Measurements from ENCODE around the gene IL17B.

IL17B gene

GRCh38 chr5:149414405-149415065, 35.4 kb upstream of the IL17B start:
- no peak for FAIRE-seq

DNA sequence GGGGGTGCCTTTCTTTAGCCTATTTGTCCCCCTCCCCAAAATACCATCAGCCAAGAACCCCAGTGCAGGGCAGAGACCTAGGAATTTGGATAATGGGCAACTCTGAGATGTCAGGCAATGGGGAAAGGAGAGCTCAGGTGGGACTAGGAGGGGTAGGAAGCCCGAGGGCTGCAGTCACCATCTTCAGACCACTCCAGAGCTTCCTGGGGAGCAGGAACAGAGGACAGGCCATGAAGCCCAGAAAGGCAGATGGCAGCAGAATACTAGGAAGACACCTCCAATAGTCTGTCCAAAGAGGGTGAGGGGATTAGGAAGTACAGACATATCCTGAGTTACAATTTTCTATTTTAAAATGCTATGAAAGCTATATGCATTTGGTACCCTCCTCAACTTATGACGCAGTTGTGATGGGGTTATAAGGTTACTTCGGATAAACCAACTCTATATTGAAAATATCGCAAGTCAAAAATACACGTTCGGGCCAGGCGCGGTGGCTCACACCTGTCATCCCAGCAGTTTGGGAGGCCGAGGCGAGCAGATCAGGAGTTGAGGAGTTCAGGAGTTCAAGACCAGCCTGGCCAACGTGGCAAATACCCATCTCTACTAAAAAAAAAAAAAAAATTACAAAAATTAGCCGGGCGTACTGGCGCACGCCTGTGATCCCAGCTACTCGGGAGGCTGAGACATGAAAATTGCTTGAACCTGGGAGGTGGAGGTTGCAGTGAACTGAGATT, 34.6 kb upstream of the IL17B start:
- FAIRE-seq = no peak

- FAIRE-seq = no peak
Observed at GRCh38 chr5:149412783-149413476, 33.8 kb upstream of the IL17B start.

DNA sequence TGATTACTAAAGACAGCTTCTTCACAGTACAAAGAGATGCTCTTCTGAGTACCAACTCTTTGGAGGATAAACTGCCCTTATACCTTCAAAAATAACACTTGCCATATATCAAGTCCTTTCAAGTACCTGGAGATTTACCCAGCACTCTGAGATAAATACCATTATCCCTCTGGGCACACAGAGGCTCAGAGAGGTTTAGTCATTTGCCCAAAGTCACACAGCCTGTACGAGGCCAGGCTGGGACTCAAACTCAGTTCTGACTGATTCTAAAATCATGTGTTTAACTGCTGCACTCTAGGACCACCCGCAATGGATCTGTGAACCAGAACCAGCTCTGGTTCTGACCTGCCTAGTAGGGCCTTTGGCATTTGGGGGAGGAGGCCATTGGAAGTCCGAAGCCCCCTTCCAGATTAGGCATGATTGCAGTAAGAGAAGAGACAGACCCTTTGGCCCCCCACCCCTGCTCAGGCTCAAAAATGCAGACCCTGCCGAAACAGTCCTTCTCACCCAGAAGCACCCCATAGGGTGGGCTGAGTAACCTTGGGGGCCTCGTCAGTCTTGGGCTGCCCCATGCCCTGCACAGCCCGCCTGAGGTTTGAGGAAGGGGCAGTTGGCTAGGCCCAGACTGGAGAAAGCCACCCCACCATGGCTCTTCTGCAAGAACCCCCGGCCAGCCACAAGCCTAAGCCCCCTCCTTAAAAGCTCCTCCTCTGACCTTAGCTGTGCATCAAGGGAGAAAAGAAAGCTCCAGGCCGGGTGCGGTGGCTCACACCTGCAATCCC, 32.8 kb upstream of the IL17B start:
- no peak for FAIRE-seq

DNA sequence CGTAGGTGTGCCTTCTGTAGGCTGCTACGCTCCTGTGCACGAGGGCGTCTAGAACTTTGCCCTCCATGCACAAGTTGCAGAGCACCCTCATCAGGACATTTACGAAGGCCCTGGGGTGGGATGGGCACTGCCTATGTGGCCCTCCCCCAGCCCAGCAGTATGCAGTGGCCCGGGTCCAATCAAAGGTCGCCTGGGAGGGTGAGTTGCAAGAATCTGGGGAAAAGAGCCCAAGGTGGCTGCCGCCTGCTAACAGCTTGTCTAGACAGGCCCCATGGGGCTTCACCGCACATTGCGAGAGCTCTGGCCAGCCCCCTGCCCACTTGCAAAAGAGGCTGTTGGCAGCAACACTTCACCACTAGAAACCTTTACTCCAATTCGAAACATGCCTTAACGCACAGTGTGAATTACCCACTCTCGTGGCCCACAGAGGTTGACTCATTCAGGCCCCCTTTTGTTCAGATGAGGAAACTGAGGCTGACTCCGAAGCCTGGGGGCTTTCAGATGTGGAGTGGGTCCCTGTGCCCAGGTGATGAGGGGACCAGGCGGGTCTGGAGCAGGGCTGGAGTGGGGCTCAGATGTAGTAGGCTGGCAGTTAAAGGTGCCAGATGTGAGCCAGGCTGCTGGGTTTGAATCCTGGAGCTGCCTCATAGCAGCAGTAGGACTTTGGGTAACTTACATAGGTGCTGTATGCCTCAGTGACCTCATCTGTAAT, 31.8 kb upstream of the IL17B start:
- no peak for FAIRE-seq

DNA sequence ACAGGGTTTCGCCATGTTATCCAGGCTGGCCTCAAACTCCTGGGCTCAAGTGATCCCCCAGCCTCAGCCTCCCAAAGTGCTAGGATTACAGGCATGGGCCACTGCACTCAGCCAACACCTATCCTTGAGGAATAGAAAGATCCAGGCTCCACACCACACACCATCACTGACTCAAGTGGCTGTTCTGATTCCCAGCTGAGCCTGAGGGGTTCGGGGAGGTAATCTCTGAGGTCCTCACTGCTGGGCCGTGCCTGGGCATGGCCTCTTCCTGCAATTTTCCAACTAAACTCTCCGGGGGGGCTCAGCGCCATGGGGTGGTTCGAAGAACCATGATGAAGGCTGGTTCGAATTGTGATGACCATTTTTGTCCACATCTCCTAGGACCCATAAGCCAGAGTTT, 31.0 kb upstream of the IL17B start:
- FAIRE-seq = no peak

DNA sequence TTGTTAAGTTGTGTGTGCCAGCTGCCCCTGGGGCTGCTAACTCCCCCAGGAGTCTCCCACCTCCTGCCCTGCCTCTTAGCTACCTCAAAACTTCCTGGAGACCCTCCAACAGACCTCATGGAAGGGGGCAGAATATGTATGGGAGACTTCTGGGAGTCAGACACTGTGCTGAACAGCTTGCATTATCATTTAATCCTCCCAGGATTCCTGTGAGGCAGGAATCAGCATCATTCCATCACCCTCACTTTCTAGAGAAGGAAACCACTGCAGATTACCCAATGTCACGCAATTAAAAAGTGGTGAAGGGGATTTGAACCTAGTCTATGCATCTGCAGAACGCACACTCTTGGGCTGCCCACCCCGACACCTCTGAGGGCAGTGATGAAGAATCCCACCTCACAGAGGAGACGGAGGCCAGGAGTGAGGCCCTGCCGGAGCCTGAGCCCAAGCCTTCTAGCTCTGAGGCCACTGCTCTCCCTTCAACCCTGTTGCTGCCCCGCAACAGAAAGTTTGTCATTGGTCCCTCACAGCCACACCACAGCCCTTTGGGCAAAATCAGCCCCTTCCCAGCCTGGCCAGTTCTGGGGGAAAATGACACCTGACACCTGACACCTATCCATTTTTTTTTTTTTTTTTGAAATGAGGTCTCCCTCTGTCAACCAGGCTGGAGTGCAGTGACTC, 30.3 kb upstream of the IL17B start:
- no peak for FAIRE-seq

GRCh38 chr5:149408252-149409099, 29.4 kb upstream of the IL17B start:
- FAIRE-seq = no peak

DNA sequence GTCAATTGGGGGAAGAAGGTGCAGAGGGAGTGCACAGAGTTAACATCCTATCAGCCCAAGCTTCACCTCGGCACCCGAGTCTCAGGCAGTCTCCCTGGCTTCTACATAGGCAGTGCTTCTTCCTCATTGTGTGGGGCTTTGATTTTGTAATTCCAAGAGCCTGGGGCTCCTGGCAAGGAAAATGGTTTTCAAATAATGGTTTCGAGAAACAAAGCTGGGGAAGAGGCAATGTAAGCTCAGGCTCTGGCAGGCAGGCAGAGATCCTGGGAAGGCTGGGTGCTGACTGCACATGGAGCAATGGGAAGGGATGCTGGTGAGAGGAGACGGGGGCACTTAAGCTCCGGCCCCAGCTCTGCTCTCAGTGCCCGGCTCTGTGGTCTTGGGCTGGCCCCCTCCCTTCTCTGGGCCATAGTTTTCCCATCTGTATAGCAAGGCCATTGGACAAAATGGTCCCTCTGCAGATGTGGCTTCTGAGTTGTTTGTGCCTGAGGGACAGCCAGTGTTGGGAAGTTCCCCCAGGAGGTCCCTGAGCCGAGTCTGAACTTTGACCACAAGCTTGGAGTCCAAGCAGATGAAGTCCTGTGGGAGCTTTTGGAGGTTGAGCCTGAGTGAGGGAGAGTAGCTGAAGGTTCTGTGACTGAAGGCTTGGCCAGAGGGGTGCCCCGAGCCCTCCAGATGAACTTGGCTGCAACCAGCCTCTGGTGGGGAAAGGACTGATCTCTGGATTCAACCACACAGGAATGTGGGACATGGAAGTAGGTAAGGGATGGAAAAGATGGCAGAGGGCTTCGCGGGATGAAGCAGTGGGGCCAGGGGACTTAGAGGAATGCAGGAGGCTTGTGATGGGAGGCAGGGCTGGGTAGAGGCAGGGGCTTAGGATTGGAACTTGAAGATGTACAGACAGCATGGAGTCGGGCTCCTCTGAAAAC, 28.5 kb upstream of the IL17B start:
- no peak for FAIRE-seq

- no peak for FAIRE-seq
Observed at GRCh38 chr5:149406979-149407306, 27.9 kb upstream of the IL17B start.

- FAIRE-seq = no peak
Observed at GRCh38 chr5:149406203-149406978, 27.3 kb upstream of the IL17B start.

- no peak for FAIRE-seq
Observed at GRCh38 chr5:149405550-149406202, 26.6 kb upstream of the IL17B start.

GRCh38 chr5:149404746-149405549, 25.9 kb upstream of the IL17B start:
- FAIRE-seq = no peak

- FAIRE-seq = no peak
Observed at GRCh38 chr5:149403923-149404745, 25.0 kb upstream of the IL17B start.

GRCh38 chr5:149402291-149402690, 23.2 kb upstream of the IL17B start:
- FAIRE-seq = no peak

DNA sequence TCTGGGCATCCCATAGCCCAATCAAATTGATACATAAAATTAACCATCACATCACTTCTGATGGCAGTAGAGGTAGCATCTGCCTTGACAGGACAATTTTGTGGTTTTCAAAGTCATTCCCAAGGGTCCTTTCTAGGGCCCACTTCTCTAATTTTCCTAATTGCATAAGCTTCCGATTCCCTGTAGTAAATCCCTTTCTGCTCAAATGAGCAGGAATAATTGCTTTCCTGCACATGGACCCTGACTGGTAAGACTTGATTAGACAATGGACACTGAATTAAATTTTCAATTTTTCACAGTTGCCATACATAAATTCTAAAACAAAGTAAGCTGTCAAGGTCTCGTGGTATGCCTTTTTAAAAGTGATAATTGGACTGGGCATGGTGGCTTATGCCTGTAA, 22.0 kb upstream of the IL17B start:
- no peak for FAIRE-seq

DNA sequence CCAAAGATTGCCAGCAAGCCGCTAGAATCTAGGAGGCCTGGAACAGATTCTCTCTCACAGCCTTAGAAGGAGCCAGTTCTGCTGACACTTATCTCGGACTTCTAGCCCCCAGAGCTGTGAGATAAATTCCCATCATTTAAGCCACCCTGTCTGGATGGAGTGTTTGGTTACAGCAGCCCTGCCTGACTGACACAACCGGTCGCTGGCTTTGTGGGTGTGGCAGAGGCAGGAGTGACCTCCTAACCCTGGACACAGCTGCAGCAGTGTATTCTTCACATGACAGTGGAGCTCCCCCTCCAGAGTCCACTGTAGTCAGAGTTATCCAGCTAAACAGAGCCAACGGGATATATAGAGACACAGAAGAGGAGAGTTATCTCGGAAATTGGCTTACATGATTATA, 21.2 kb upstream of the IL17B start:
- no peak for FAIRE-seq
